Endothelial cell of hepatic sinusoid (primary cell): ENCODE results near the gene IGSF11.
"Not testable (repeated sequence)": the region's sequence is repeated elsewhere in the genome, so short reads cannot be mapped to it uniquely, and the experiment has no call there.

Experiments used
- in situ Hi-C: cut with HindIII; loops from 2 replicates; pipeline ENCODE4 v1.10.0; 2017; ENCODE audit warnings: low sequenced_read_pairs

IGSF11 gene

GRCh38 chr3:118990823-118991560 is 43.7 kb downstream of the IGSF11 start:
- in situ Hi-C loops: no loop called here

DNA sequence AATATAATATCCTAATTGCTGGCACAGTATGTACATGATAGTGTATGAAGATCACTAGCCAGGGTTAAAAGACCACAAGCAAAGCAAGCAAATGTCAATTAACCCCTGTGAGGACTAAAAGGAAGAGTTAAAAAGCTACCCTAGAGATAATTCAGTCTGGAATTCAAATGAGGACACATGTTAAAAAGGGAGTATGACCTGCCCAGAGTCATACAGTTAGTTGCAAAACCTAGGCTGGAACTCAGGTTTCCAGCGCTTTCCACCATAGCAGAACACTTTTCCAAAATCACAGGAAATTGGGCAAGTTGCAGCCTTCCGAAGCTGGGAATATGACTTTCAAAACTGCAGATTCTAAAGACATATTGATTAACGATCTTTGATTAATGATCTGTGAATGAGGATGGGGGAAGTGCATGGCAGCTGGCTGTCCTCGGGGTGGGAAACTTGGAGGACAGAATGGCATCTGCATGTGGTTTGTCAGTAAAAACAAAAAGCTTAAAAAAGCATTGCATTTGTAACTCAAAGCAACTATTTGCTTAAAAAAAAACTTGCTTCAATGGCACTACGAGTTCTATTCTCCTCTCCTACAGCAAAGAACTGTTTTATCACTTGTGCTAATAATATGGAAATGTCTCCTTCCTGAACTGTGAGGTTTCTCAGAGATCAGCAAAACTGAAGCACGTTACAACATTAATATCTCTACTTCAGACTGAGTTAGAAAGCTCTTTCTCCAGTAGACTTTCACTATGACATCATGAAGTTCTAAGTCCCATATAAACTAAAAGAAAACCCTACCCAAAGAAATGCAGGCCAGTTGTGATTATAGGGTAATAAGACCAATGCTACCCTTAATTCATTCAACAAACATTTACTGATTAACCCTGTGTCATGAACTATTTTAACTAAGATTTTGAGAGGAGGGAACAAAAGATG is 46.2 kb downstream of the IGSF11 start:
- in situ Hi-C loops: no loop called here

DNA sequence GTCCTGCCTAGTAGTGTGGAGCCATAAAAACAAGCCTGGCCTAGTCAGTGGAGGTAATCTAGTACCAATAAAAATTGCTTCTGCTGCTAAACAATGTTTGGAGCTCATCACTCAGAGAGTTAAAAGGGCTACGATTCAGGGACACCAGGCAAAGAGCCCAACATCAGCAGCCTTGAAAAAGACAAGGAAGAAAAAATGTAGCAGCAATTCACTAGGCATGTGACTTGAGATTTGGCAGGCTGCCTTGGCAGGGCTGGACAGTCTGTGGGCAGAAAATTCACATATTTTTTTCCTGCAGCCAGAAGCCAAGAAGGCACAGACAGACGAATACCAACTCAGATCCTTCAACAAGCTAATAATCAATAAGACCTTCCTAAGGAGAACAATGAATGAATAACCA is 47.2 kb downstream of the IGSF11 start:
- in situ Hi-C loops: no loop called here

GRCh38 chr3:118986734-118987133 is 47.9 kb downstream of the IGSF11 start:
- in situ Hi-C loops: no loop called here

DNA sequence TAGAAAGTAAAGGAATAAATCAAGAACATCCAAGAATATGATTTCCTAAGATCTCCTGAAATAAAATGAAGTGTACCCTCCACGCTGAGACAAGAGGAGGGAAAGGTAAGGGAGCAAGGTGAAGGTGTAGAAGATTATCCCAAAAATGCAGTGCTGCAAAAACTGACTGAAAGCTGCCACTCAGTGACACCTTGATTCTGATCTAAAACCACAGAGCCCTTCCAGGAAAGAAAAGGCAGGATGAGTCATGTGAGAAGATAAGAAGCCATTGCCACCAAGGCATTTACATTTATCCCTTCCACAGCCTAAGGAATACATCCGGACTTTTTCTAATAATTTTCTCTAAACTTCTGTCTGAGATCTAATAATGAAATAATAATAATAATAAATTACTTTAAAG is 49.9 kb downstream of the IGSF11 start:
- in situ Hi-C loops: no loop called here

DNA sequence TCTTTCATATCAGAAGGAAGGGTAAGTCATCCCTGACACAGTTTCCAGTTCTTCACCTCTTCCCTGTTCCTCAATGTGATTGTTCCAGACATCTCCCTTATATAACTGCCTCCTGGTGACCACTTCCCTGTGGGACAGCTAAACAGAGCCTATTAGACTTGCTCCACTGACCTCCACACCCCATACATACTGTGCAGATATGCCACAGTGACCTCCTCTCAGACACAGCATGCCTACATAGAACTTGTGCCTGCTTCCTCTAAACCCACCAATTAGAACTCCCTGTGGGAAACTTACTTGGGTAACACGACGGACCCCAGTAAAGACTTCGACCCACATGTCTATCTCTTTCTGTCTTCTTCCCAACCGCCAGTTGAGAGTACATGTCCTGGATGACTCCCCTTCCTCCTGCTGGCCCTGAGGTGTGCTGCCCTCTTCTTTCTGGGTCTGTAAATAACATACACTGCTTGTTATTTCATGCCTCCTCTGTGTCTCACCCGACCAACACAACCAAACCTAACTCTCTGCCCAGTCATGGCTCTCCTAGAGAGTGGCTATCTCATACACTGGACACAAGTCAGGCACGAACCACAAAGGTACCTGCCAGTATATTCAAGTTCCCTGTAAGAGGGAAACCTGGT is 53.0 kb downstream of the IGSF11 start:
- in situ Hi-C loops: no loop called here

GRCh38 chr3:118980832-118981231 is 53.8 kb downstream of the IGSF11 start:
- in situ Hi-C loops: no loop called here

DNA sequence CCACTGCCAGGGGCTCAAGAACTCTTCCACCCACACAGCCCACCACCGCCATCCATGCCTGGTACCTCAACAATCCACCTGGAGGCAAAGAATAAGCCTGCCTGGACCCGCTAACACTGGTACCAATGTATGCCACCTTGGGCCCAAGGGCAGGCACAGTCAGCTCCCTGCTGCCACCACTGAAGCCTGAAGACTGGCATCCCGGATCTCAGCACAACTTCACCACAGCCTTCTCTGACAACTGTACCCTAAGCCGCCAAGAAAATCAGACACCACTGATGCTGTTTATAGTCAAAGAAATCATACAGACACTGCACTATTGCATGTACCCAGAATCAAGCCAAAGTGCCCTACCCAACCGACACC is 56.3 kb downstream of the IGSF11 start:
- in situ Hi-C loops: no loop called here

- in situ Hi-C loops: no loop called here
Observed at GRCh38 chr3:118977671-118978392, 56.8 kb downstream of the IGSF11 start.

DNA sequence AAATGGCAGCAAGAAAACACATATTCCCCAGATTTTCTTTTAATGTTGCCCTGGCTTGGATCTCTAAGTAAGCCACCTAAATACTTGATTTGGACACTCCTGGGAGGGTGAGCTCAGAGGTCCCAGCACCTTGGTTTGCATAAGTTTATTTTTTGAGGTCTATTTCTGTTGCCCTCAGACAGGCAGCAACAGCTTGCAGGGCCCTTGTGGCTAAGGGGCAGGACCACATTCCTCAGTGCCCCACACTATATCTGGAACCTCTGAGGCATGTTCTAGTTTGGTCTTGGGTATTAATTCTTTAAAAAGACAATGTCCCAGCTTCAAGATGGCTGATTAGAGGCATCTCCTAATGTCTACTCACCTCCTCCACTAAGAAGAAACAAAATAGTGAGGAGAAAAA is 57.5 kb downstream of the IGSF11 start:
- in situ Hi-C loops: no loop called here

GRCh38 chr3:118975476-118975875 is 59.2 kb downstream of the IGSF11 start:
- in situ Hi-C loops: not testable (repeated sequence)

GRCh38 chr3:118974356-118975097 is 60.1 kb downstream of the IGSF11 start:
- in situ Hi-C loops: no loop called here

GRCh38 chr3:118973050-118973449 is 61.6 kb downstream of the IGSF11 start:
- in situ Hi-C loops: no loop called here

GRCh38 chr3:118970819-118971218 is 63.8 kb downstream of the IGSF11 start:
- in situ Hi-C loops: no loop called here

DNA sequence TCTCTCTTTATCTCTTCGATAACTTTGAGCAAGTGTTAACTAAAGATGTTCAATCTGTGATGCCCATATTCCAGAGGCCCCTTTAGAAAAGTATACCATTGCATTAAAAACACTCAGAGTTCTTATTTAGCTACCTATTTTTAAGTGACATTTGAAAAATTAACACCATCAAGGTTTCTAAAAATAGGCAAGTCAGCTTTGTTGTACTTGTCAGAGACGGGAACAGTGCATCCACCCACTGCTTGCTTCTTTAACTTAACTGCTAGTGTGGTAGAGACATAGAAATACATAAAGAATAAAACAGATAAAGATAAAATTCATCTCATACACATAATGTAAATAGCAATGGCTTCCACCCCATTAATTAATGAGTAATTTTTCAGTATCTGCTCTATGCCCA is 66.0 kb downstream of the IGSF11 start:
- in situ Hi-C loops: no loop called here

DNA sequence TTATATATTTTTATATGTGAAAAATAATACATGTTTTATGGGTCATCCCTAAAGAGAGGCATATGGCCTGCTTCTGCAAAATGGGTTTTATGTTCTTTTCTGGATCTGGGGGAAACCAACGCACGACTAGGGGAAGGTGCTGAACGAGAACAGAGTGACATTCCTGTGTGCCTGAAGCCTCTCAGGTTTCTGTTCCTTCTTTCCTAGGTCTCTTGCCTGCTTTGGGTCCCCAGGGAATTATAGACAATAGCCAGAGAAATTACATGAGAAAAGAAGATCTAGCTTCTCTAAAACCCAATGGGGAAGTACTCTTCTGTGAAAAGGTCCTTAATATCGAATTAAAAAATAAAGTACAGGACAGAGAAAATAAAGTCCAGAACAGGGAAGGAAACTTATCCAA is 66.5 kb downstream of the IGSF11 start:
- in situ Hi-C loops: no loop called here

- in situ Hi-C loops: no loop called here
Observed at GRCh38 chr3:118966700-118967099, 67.9 kb downstream of the IGSF11 start.

DNA sequence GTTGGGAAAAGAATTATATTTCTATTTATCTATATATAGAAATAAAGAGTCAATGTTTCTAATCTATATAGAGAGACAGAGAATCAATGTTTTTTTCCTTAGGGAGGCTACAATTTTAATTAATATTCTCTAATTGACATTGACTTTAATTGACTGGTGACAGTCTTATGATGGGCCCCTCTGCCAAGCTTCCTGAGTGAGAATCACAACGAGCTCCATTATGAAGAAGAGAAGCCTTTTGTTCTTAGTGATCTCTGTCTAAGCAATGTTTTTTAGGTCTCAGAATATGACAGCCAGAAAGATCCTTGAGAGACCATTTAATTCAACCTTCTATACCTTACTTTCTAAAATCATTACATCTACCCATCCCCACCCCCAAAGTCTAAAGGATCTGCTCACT is 70.9 kb downstream of the IGSF11 start:
- in situ Hi-C loops: no loop called here

GRCh38 chr3:118960876-118961450 is 73.7 kb downstream of the IGSF11 start:
- in situ Hi-C loops: no loop called here
